Measurements from ENCODE around the gene GTF2F2.

DNA sequence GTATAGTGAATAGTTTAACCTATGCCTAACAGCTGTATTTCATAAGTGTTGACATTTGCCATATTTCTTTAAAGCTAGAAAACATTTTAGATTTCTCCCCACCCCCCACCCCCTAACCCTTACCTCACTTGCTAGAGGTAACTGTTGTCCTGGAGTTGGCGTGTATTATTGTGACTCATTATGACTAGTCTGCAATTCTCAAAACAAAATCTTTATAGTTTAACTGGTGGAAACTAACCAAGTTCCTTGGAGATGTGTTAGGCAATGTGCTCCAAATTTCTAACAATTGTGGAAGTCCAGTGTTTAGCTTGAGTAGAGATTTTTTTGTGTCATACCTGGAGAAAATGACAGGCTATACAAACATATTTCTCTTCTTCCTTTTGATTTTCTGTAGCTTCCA is 42.5 kb downstream of the GTF2F2 start:
- TF ChIP-seq, protein P1, sequence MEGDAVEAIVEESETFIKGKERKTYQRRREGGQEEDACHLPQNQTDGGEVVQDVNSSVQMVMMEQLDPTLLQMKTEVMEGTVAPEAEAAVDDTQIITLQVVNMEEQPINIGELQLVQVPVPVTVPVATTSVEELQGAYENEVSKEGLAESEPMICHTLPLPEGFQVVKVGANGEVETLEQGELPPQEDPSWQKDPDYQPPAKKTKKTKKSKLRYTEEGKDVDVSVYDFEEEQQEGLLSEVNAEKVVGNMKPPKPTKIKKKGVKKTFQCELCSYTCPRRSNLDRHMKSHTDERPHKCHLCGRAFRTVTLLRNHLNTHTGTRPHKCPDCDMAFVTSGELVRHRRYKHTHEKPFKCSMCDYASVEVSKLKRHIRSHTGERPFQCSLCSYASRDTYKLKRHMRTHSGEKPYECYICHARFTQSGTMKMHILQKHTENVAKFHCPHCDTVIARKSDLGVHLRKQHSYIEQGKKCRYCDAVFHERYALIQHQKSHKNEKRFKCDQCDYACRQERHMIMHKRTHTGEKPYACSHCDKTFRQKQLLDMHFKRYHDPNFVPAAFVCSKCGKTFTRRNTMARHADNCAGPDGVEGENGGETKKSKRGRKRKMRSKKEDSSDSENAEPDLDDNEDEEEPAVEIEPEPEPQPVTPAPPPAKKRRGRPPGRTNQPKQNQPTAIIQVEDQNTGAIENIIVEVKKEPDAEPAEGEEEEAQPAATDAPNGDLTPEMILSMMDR (IDR thresholded peaks at IDR 0.05): no peak
- no peak for TF ChIP-seq POLR2A (IDR thresholded peaks at IDR 0.05)
